Measurements from ENCODE around the gene KIF5A. TPM values are rescaled to one million over a fixed set of nuclear protein-coding genes. Genes with fewer than 3 reads are reported as not detected.

Gene KIF5A
- polyA plus RNA-seq, 3 donors = 0.01 TPM; not detected in 2

- H3K9me3 Mint-ChIP-seq = peaks cover 0 to 11% (median 2%) of the 10 kb centered on the region in 7 donors
- TF ChIP-seq, protein P1, sequence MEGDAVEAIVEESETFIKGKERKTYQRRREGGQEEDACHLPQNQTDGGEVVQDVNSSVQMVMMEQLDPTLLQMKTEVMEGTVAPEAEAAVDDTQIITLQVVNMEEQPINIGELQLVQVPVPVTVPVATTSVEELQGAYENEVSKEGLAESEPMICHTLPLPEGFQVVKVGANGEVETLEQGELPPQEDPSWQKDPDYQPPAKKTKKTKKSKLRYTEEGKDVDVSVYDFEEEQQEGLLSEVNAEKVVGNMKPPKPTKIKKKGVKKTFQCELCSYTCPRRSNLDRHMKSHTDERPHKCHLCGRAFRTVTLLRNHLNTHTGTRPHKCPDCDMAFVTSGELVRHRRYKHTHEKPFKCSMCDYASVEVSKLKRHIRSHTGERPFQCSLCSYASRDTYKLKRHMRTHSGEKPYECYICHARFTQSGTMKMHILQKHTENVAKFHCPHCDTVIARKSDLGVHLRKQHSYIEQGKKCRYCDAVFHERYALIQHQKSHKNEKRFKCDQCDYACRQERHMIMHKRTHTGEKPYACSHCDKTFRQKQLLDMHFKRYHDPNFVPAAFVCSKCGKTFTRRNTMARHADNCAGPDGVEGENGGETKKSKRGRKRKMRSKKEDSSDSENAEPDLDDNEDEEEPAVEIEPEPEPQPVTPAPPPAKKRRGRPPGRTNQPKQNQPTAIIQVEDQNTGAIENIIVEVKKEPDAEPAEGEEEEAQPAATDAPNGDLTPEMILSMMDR (IDR thresholded peaks at IDR 0.05) = no peak
- H3K9me3 ChIP-seq (replicated peaks in 1 of 2; ENCODE audit: control insufficient read depth in 1 of 2, insufficient read depth in 1 of 2, low read length in 2 of 2) = no peaks in the 10 kb centered on the region
- H3K4me1 ChIP-seq (ENCODE audit: control insufficient read depth in 1 of 2, insufficient read depth in 2 of 2, low read length in 2 of 2) = peaks cover 18 to 42% of the 10 kb centered on the region in 2 donors
- peak overlapping the region in 1 of 2 donors; percentile 86 for H3K4me3 Mint-ChIP-seq
- H2AFZ ChIP-seq (ENCODE audit: insufficient read depth, low read depth, low read length, poor library complexity, severe bottlenecking) = no peak overlapping the region
- intact Hi-C loops (cut with micrococcal nuclease) = loop anchor here (5.0 to 10.0 kb wide), 3 partner anchors 71 to 206 kb away; partner anchors contain the start of genes ARHGAP9 (in 2 of the 2), CDK4 (in 1 of the 2) and MARCHF9 (in 1 of the 2)
- no peak overlapping the region for H3K4me2 ChIP-seq (replicated peaks; ENCODE audit: extremely low read depth, low read length, poor library complexity, severe bottlenecking)
- peaks cover 46% of the 10 kb centered on the region for H3K4me1 Mint-ChIP-seq
- peaks cover 0 to 5% of the 10 kb centered on the region in 2 donors for H3K36me3 ChIP-seq (replicated peaks in 1 of 2; ENCODE audit: control insufficient read depth in 1 of 2, insufficient read depth in 2 of 2, low read length in 2 of 2)
- peaks cover 29 to 37% of the 10 kb centered on the region in 2 donors for H3K27me3 ChIP-seq (ENCODE audit: control insufficient read depth in 2 of 2, insufficient read depth in 2 of 2, low read length in 2 of 2)
- no peak overlapping the region for H3K4me3 ChIP-seq (replicated peaks in 1 of 3; ENCODE audit: low read depth in 2 of 3, low read length in 3 of 3)
- H3K27me3 Mint-ChIP-seq (ENCODE audit: low read depth in 3 of 3) = peaks cover 40 to 42% (median 42%) of the 10 kb centered on the region in 3 donors
- H3K27ac Mint-ChIP-seq = peak overlapping the region in 1 of 7 donors; percentile 6
- H3K79me2 ChIP-seq (ENCODE audit: insufficient read depth, low read length) = peaks cover 27% of the 10 kb centered on the region
- no peak overlapping the region for H3K9ac ChIP-seq (ENCODE audit: insufficient read depth, low read length, poor library complexity, severe bottlenecking)
- H3K36me3 Mint-ChIP-seq = peaks cover 8 to 15% of the 10 kb centered on the region in 2 donors
- no CpG with 5 or more reads among the region's 2 CpGs for WGBS (ENCODE audit: insufficient coverage)
- H4K20me1 ChIP-seq (ENCODE audit: insufficient read depth, low read length) = no peaks in the 10 kb centered on the region
- no peak for DNase-seq
- H3K27ac ChIP-seq (ENCODE audit: low read depth in 1 of 2, low read length in 2 of 2) = no peak overlapping the region
Observed at GRCh38 chr12:57548488-57548887, 1.4 kb upstream of the KIF5A start.

GRCh38 chr12:57549203-57549908 is 488 bp upstream of the KIF5A start:
- H3K79me2 ChIP-seq (ENCODE audit: insufficient read depth, low read length) = peaks cover 26% of the 10 kb centered on the region
- peak overlapping the region in 2 of 7 donors; percentile 20 to 21 for H3K27ac Mint-ChIP-seq
- peak overlapping the region in 1 of 3 experiments; percentile 69 for H3K4me3 ChIP-seq (replicated peaks in 1 of 3; ENCODE audit: low read depth in 2 of 3, low read length in 3 of 3)
- H3K9me3 ChIP-seq (replicated peaks in 1 of 2; ENCODE audit: control insufficient read depth in 1 of 2, insufficient read depth in 1 of 2, low read length in 2 of 2) = no peaks in the 10 kb centered on the region
- TF ChIP-seq, protein P1 (IDR thresholded peaks at IDR 0.05) = no peak
- H3K4me1 Mint-ChIP-seq = peaks cover 43% of the 10 kb centered on the region
- H3K27me3 ChIP-seq (ENCODE audit: control insufficient read depth in 2 of 2, insufficient read depth in 2 of 2, low read length in 2 of 2) = peaks cover 31 to 37% of the 10 kb centered on the region in 2 donors
- H3K4me3 Mint-ChIP-seq = peak overlapping the region in 1 of 2 donors; percentile 86
- peak overlapping the region; percentile 81 for H2AFZ ChIP-seq (ENCODE audit: insufficient read depth, low read depth, low read length, poor library complexity, severe bottlenecking)
- 68% methylated on average over 9 of the region's 13 CpGs for WGBS (ENCODE audit: insufficient coverage)
- H3K4me1 ChIP-seq (ENCODE audit: control insufficient read depth in 1 of 2, insufficient read depth in 2 of 2, low read length in 2 of 2) = peaks cover 18 to 42% of the 10 kb centered on the region in 2 donors
- no peak overlapping the region for H3K27ac ChIP-seq (ENCODE audit: low read depth in 1 of 2, low read length in 2 of 2)
- intact Hi-C loops (cut with micrococcal nuclease) = loop anchor here (5.0 to 10.0 kb wide), 3 partner anchors 72 to 205 kb away; partner anchors contain the start of genes ARHGAP9 (in 2 of the 2), CDK4 (in 1 of the 2) and MARCHF9 (in 1 of the 2)
- H3K27me3 Mint-ChIP-seq (ENCODE audit: low read depth in 3 of 3) = peaks cover 42 to 43% (median 43%) of the 10 kb centered on the region in 3 donors
- H3K36me3 Mint-ChIP-seq = peaks cover 8 to 12% of the 10 kb centered on the region in 2 donors
- H3K9me3 Mint-ChIP-seq = peaks cover 0 to 11% (median 2%) of the 10 kb centered on the region in 7 donors
- DNase-seq = no peak
- H4K20me1 ChIP-seq (ENCODE audit: insufficient read depth, low read length) = no peaks in the 10 kb centered on the region
- no peaks in the 10 kb centered on the region for H3K36me3 ChIP-seq (replicated peaks in 1 of 2; ENCODE audit: control insufficient read depth in 1 of 2, insufficient read depth in 2 of 2, low read length in 2 of 2)
- H3K4me2 ChIP-seq (replicated peaks; ENCODE audit: extremely low read depth, low read length, poor library complexity, severe bottlenecking) = peak overlapping the region; percentile 69
- H3K9ac ChIP-seq (ENCODE audit: insufficient read depth, low read length, poor library complexity, severe bottlenecking) = no peak overlapping the region

Measured in CD14-positive monocyte (primary cell).